ENCODE measurements around the gene ECHDC3.

The ECHDC3 gene

DNA sequence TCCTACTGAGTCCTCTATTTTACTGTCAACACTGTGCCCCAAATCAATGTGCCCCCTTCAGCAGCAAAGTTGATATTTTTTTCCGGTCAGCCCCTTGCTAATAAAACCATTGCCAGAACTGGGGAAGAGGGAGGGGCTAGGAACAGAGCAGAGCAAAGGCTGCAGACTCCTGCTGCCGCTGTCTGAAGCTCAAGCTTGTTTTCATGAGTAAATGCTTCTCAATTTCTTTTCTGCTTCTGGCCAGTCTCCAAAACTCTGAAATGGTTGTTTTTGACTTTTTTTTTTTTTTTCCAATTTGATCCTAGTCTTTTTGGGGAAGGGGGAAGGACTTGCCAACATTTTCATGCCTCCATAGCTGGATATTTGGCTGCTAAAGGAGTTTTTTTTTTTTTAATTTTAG lies 54.3 kb downstream of the ECHDC3 start:
- Histone ChIP-seq H3K79me2 (ENCODE audit: insufficient read depth, low read length) (no peaks in the 10 kb centered on the region), H3K4me1 (ENCODE audit: insufficient read depth, low read length, poor library complexity, severe bottlenecking) (peaks cover 28% of the 10 kb centered on the region), H3K9ac (ENCODE audit: low read depth, low read length, poor library complexity, severe bottlenecking) (no peak overlapping the region), H4K20me1 (ENCODE audit: insufficient read depth, low read length, poor library complexity, severe bottlenecking) (no peaks in the 10 kb centered on the region), H2AFZ (ENCODE audit: low read length) (no peak overlapping the region), H3K9me3 (ENCODE audit: insufficient read depth, low read depth, low read length) (no peaks in the 10 kb centered on the region), H3K27me3 (ENCODE audit: insufficient read depth, low read length, poor library complexity, severe bottlenecking) (no peaks in the 10 kb centered on the region), H3K36me3 (ENCODE audit: insufficient read depth, low read length) (no peaks in the 10 kb centered on the region), H3K4me3 (ENCODE audit: low read length, poor library complexity, severe bottlenecking) (no peak overlapping the region), H3K4me2 (ENCODE audit: low read depth, low read length, poor library complexity, severe bottlenecking) (no peak overlapping the region), H3F3A (ENCODE audit: low read depth) (0 out of 2 replicates have a peak, but pooled peaks cover 3% of the 10 kb centered on the region), H3K9me2 (replicated peaks; ENCODE audit: low read depth, low read length) (no peaks in the 10 kb centered on the region)
- TF ChIP-seq EZH2phosphoT487 (IDR thresholded peaks at IDR 0.05; ENCODE audit: borderline replicate concordance): no peak
- TF ChIP-seq, protein P1, sequence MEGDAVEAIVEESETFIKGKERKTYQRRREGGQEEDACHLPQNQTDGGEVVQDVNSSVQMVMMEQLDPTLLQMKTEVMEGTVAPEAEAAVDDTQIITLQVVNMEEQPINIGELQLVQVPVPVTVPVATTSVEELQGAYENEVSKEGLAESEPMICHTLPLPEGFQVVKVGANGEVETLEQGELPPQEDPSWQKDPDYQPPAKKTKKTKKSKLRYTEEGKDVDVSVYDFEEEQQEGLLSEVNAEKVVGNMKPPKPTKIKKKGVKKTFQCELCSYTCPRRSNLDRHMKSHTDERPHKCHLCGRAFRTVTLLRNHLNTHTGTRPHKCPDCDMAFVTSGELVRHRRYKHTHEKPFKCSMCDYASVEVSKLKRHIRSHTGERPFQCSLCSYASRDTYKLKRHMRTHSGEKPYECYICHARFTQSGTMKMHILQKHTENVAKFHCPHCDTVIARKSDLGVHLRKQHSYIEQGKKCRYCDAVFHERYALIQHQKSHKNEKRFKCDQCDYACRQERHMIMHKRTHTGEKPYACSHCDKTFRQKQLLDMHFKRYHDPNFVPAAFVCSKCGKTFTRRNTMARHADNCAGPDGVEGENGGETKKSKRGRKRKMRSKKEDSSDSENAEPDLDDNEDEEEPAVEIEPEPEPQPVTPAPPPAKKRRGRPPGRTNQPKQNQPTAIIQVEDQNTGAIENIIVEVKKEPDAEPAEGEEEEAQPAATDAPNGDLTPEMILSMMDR (conservative IDR thresholded peaks at IDR 0.05; ENCODE audit: low read length): no peak

GRCh38 chr10:11797281-11797680 lies 55.1 kb downstream of the ECHDC3 start:
- 0 out of 2 replicates have a peak, but pooled peaks cover 3% of the 10 kb centered on the region for H3F3A ChIP-seq (ENCODE audit: low read depth)
- no peaks in the 10 kb centered on the region for H3K9me2 ChIP-seq (replicated peaks; ENCODE audit: low read depth, low read length)
- no peak overlapping the region for H3K4me3 ChIP-seq (ENCODE audit: low read length, poor library complexity, severe bottlenecking)
- H3K4me2 ChIP-seq (ENCODE audit: low read depth, low read length, poor library complexity, severe bottlenecking): no peak overlapping the region
- TF ChIP-seq, protein P1 (conservative IDR thresholded peaks at IDR 0.05; ENCODE audit: low read length): no peak
- no peak for TF ChIP-seq EZH2phosphoT487 (IDR thresholded peaks at IDR 0.05; ENCODE audit: borderline replicate concordance)
- H4K20me1 ChIP-seq (ENCODE audit: insufficient read depth, low read length, poor library complexity, severe bottlenecking): no peaks in the 10 kb centered on the region
- peaks cover 28% of the 10 kb centered on the region for H3K4me1 ChIP-seq (ENCODE audit: insufficient read depth, low read length, poor library complexity, severe bottlenecking)
- no peak overlapping the region for H3K9ac ChIP-seq (ENCODE audit: low read depth, low read length, poor library complexity, severe bottlenecking)
- H3K36me3 ChIP-seq (ENCODE audit: insufficient read depth, low read length): no peaks in the 10 kb centered on the region
- no peaks in the 10 kb centered on the region for H3K9me3 ChIP-seq (ENCODE audit: insufficient read depth, low read depth, low read length)
- no peaks in the 10 kb centered on the region for H3K27me3 ChIP-seq (ENCODE audit: insufficient read depth, low read length, poor library complexity, severe bottlenecking)
- H3K79me2 ChIP-seq (ENCODE audit: insufficient read depth, low read length): no peaks in the 10 kb centered on the region
- H2AFZ ChIP-seq (ENCODE audit: low read length): no peak overlapping the region

- H3K36me3 ChIP-seq (ENCODE audit: insufficient read depth, low read length): no peaks in the 10 kb centered on the region
- H3K4me2 ChIP-seq (ENCODE audit: low read depth, low read length, poor library complexity, severe bottlenecking): peak overlapping the region; percentile 65
- H3K4me3 ChIP-seq (ENCODE audit: low read length, poor library complexity, severe bottlenecking): no peak overlapping the region
- no peaks in the 10 kb centered on the region for H4K20me1 ChIP-seq (ENCODE audit: insufficient read depth, low read length, poor library complexity, severe bottlenecking)
- H3K4me1 ChIP-seq (ENCODE audit: insufficient read depth, low read length, poor library complexity, severe bottlenecking): peaks cover 28% of the 10 kb centered on the region
- H3K9me3 ChIP-seq (ENCODE audit: insufficient read depth, low read depth, low read length): no peaks in the 10 kb centered on the region
- peak overlapping the region; percentile 23 for H3K9ac ChIP-seq (ENCODE audit: low read depth, low read length, poor library complexity, severe bottlenecking)
- H3F3A ChIP-seq (ENCODE audit: low read depth): 0 out of 2 replicates have a peak, but pooled peaks cover 3% of the 10 kb centered on the region
- TF ChIP-seq, protein P1 (conservative IDR thresholded peaks at IDR 0.05; ENCODE audit: low read length): no peak
- no peak for TF ChIP-seq EZH2phosphoT487 (IDR thresholded peaks at IDR 0.05; ENCODE audit: borderline replicate concordance)
- no peak overlapping the region for H2AFZ ChIP-seq (ENCODE audit: low read length)
- H3K27me3 ChIP-seq (ENCODE audit: insufficient read depth, low read length, poor library complexity, severe bottlenecking): no peaks in the 10 kb centered on the region
- no peaks in the 10 kb centered on the region for H3K79me2 ChIP-seq (ENCODE audit: insufficient read depth, low read length)
- no peaks in the 10 kb centered on the region for H3K9me2 ChIP-seq (replicated peaks; ENCODE audit: low read depth, low read length)
These were observed 55.9 kb downstream of the ECHDC3 start for GRCh38 chr10:11797847-11798633.

Data from Loucy (cell line).